HepG2 (cell line): ENCODE data around the gene NEURL1B. TPM values are rescaled to one million over a fixed set of nuclear protein-coding genes. Genes with fewer than 3 reads are reported as not detected.

Experiments
- FOXJ3 ChIP-seq: sonication (generic); formaldehyde crosslinking; IDR thresholded peaks from 2 replicates; pipeline ENCODE4 v1.4.0; 2020; ENCODE audit warnings: missing genetic modification reagents, mild to moderate bottlenecking, borderline replicate concordance
- MIXL1 ChIP-seq: IDR thresholded peaks from 2 replicates; pipeline ENCODE4 v1.6.1; 2016
- NAIF1 ChIP-seq: sonication (generic); formaldehyde crosslinking; IDR thresholded peaks from 2 replicates; pipeline ENCODE4 v1.5.0; 2020; ENCODE audit warnings: mild to moderate bottlenecking, missing genetic modification reagents, borderline replicate concordance
- REXO4 ChIP-seq: sonication (generic); formaldehyde crosslinking; IDR thresholded peaks from 2 replicates; pipeline ENCODE4 v1.8.0; 2022; ENCODE audit warnings: missing genetic modification reagents, mild to moderate bottlenecking, borderline replicate concordance
- SNAPC2 ChIP-seq: sonication (generic); formaldehyde crosslinking; IDR thresholded peaks from 2 replicates; pipeline ENCODE4 v1.8.1; 2022; ENCODE audit warnings: mild to moderate bottlenecking, missing genetic modification reagents
- SOX6 ChIP-seq, 2 experiments: fragments of 450-650 bp in 1 of 2; sonication (generic) in 1 of 2; formaldehyde crosslinking in 1 of 2; IDR thresholded peaks; 2 replicates each; pipeline versions ENCODE4 v1.4.0 to v1.6.1; 2017 to 2020; ENCODE audit warnings: antibody characterized with exemption in 1 of 2, mild to moderate bottlenecking in 1 of 2, missing genetic modification reagents in 1 of 2
- TBP ChIP-seq: sonication (generic); formaldehyde crosslinking; IDR thresholded peaks from 2 replicates; pipeline ENCODE4 v1.5.0; 2020; ENCODE audit warnings: missing genetic modification reagents
- TEAD2 ChIP-seq: sonication (generic); formaldehyde crosslinking; IDR thresholded peaks from 2 replicates; pipeline ENCODE4 v1.9.0; 2021; ENCODE audit warnings: missing genetic modification reagents
- ZC3H13 ChIP-seq: sonication (generic); formaldehyde crosslinking; IDR thresholded peaks from 2 replicates; pipeline ENCODE4 v1.8.1; 2023; ENCODE audit warnings: mild to moderate bottlenecking, missing genetic modification reagents, moderate library complexity
- ZEB1 ChIP-seq: IDR thresholded peaks from 2 replicates; pipeline ENCODE4 v1.6.1; 2012; ENCODE audit warnings: mild to moderate bottlenecking, low read depth, inconsistent platforms; ENCODE audit not compliant: insufficient replicate concordance
- ZNF552 ChIP-seq: sonication (generic); formaldehyde crosslinking; IDR thresholded peaks from 2 replicates; pipeline ENCODE4 v1.9.0; 2022; ENCODE audit warnings: missing genetic modification reagents, mild to moderate bottlenecking, borderline replicate concordance
- ZNF569 ChIP-seq: sonication (generic); formaldehyde crosslinking; IDR thresholded peaks from 2 replicates; pipeline ENCODE4 v1.5.0; 2020; ENCODE audit warnings: mild to moderate bottlenecking, missing genetic modification reagents, moderate library complexity, borderline replicate concordance
- ZNF816 ChIP-seq: sonication (generic); formaldehyde crosslinking; IDR thresholded peaks from 2 replicates; pipeline ENCODE4 v1.8.0; 2022; ENCODE audit warnings: missing genetic modification reagents, mild to moderate bottlenecking, borderline replicate concordance
- polyA plus RNA-seq, 8 experiments: library from polyadenylated mRNA; depleted of rRNA in 3 of 8; stranded (reverse) in 7 of 8; unstranded in 1 of 8; fragments of >200 nt; fragmentation: Illumina TruSeq in 4 of 8; extraction: Trizol in 4 of 8; gene quantifications; 2 replicates each; pipeline versions ENCODE4 v1.2.1 to v1.2.3, GENCODE V29; 2011 to 2016; ENCODE audit warnings: low read depth in 4 of 8, missing spikeins in 1 of 8, mixed read lengths in 1 of 8; ENCODE audit not compliant: insufficient read depth in 1 of 8
- total RNA-seq, 5 experiments: library from RNA; depleted of rRNA; stranded (reverse); fragments of >200 nt; fragmentation: Illumina TruSeq; extraction: Trizol; gene quantifications; 2 replicates each; pipeline ENCODE4 v1.2.3, GENCODE V29; 2016; ENCODE audit warnings: low read depth in 1 of 5
- TF ChIP-seq, protein P1 (sequence below): sonication (generic); formaldehyde crosslinking; IDR thresholded peaks from 2 replicates; pipeline ENCODE4 v1.4.0; 2020; ENCODE audit warnings: missing genetic modification reagents
- TF ChIP-seq, protein P2 (sequence below): IDR thresholded peaks from 2 replicates; pipeline ENCODE4 v1.4.0; 2020; ENCODE audit warnings: mild to moderate bottlenecking, missing genetic modification reagents
- TF ChIP-seq, protein P3 (sequence below): sonication (generic); formaldehyde crosslinking; IDR thresholded peaks from 2 replicates; pipeline ENCODE4; 2020; ENCODE audit warnings: missing genetic modification reagents, mild to moderate bottlenecking, borderline replicate concordance
- TF ChIP-seq, protein P4 (sequence below): sonication (generic); formaldehyde crosslinking; IDR thresholded peaks from 2 replicates; pipeline ENCODE4 v1.4.0; 2020; ENCODE audit warnings: mild to moderate bottlenecking, missing genetic modification reagents

Gene NEURL1B
- total and polyA plus RNA-seq, 2 of the 13 experiments (the other 11 are each of a cell fraction or from before 2014, with no cell fraction given), result 0.09 to 0.13 TPM

GRCh38 chr5:172730981-172731679, 90.1 kb downstream of the NEURL1B start (continued):
- TF ChIP-seq TBP (CRISPR knock-in tag) (no peak), MIXL1 (CRISPR knock-in tag) (peak; percentile 87; the same call in 1 of the 2 replicates), ZNF569 (no peak), ZNF552 (peak; percentile 94; the same call in 1 of the 2 replicates), SOX6 (IDR thresholded peaks at IDR 0.05) (no peak), SOX6 (CRISPR knock-in tag; IDR thresholded peaks at IDR 0.05) (peak; percentile 54; the same call in 1 of the 2 replicates), FOXJ3 (CRISPR knock-in tag) (no peak), REXO4 (CRISPR knock-in tag) (no peak), ZNF816 (CRISPR knock-in tag) (peak; percentile 97), ZEB1 (no peak), NAIF1 (CRISPR knock-in tag) (no peak), ZC3H13 (CRISPR knock-in tag) (no peak; the same call in 1 of the 2 replicates), TEAD2 (CRISPR knock-in tag) (no peak), SNAPC2 (CRISPR knock-in tag) (no peak)
- TF ChIP-seq, protein P1, sequence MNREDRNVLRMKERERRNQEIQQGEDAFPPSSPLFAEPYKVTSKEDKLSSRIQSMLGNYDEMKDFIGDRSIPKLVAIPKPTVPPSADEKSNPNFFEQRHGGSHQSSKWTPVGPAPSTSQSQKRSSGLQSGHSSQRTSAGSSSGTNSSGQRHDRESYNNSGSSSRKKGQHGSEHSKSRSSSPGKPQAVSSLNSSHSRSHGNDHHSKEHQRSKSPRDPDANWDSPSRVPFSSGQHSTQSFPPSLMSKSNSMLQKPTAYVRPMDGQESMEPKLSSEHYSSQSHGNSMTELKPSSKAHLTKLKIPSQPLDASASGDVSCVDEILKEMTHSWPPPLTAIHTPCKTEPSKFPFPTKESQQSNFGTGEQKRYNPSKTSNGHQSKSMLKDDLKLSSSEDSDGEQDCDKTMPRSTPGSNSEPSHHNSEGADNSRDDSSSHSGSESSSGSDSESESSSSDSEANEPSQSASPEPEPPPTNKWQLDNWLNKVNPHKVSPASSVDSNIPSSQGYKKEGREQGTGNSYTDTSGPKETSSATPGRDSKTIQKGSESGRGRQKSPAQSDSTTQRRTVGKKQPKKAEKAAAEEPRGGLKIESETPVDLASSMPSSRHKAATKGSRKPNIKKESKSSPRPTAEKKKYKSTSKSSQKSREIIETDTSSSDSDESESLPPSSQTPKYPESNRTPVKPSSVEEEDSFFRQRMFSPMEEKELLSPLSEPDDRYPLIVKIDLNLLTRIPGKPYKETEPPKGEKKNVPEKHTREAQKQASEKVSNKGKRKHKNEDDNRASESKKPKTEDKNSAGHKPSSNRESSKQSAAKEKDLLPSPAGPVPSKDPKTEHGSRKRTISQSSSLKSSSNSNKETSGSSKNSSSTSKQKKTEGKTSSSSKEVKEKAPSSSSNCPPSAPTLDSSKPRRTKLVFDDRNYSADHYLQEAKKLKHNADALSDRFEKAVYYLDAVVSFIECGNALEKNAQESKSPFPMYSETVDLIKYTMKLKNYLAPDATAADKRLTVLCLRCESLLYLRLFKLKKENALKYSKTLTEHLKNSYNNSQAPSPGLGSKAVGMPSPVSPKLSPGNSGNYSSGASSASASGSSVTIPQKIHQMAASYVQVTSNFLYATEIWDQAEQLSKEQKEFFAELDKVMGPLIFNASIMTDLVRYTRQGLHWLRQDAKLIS (CRISPR knock-in tag), result no peak
- TF ChIP-seq, protein P2, sequence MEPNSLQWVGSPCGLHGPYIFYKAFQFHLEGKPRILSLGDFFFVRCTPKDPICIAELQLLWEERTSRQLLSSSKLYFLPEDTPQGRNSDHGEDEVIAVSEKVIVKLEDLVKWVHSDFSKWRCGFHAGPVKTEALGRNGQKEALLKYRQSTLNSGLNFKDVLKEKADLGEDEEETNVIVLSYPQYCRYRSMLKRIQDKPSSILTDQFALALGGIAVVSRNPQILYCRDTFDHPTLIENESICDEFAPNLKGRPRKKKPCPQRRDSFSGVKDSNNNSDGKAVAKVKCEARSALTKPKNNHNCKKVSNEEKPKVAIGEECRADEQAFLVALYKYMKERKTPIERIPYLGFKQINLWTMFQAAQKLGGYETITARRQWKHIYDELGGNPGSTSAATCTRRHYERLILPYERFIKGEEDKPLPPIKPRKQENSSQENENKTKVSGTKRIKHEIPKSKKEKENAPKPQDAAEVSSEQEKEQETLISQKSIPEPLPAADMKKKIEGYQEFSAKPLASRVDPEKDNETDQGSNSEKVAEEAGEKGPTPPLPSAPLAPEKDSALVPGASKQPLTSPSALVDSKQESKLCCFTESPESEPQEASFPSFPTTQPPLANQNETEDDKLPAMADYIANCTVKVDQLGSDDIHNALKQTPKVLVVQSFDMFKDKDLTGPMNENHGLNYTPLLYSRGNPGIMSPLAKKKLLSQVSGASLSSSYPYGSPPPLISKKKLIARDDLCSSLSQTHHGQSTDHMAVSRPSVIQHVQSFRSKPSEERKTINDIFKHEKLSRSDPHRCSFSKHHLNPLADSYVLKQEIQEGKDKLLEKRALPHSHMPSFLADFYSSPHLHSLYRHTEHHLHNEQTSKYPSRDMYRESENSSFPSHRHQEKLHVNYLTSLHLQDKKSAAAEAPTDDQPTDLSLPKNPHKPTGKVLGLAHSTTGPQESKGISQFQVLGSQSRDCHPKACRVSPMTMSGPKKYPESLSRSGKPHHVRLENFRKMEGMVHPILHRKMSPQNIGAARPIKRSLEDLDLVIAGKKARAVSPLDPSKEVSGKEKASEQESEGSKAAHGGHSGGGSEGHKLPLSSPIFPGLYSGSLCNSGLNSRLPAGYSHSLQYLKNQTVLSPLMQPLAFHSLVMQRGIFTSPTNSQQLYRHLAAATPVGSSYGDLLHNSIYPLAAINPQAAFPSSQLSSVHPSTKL (CRISPR knock-in tag), result peak; percentile 89
- TF ChIP-seq, protein P3, sequence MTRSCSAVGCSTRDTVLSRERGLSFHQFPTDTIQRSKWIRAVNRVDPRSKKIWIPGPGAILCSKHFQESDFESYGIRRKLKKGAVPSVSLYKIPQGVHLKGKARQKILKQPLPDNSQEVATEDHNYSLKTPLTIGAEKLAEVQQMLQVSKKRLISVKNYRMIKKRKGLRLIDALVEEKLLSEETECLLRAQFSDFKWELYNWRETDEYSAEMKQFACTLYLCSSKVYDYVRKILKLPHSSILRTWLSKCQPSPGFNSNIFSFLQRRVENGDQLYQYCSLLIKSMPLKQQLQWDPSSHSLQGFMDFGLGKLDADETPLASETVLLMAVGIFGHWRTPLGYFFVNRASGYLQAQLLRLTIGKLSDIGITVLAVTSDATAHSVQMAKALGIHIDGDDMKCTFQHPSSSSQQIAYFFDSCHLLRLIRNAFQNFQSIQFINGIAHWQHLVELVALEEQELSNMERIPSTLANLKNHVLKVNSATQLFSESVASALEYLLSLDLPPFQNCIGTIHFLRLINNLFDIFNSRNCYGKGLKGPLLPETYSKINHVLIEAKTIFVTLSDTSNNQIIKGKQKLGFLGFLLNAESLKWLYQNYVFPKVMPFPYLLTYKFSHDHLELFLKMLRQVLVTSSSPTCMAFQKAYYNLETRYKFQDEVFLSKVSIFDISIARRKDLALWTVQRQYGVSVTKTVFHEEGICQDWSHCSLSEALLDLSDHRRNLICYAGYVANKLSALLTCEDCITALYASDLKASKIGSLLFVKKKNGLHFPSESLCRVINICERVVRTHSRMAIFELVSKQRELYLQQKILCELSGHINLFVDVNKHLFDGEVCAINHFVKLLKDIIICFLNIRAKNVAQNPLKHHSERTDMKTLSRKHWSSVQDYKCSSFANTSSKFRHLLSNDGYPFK (CRISPR knock-in tag), result peak; percentile 47; the same call in 1 of the 2 replicates
- TF ChIP-seq, protein P4, sequence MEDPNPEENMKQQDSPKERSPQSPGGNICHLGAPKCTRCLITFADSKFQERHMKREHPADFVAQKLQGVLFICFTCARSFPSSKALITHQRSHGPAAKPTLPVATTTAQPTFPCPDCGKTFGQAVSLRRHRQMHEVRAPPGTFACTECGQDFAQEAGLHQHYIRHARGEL (CRISPR knock-in tag), result 0 out of 2 replicates have a peak, but pooled peaks have one; percentile 31
